Natural killer cell (primary cell): ENCODE measurements around the gene LUZP2. TPM values are rescaled to one million over a fixed set of nuclear protein-coding genes. Genes with fewer than 3 reads are reported as not detected.

Experiments used
- ATAC-seq, 3 donors: fragments of 150-1000 bp in 2 of 3; fragments of 200-7000 bp in 1 of 3; cut with Tn5 transposase; 1 replicate in 1 of 3; 2 replicates in 2 of 3; pipeline ENCODE4 v1.10.0; 2021; ENCODE audit warnings: mild to moderate bottlenecking in 2 of 3, moderate library complexity in 2 of 3
- DNase-seq, 2 donors: peaks; one replicate each; pipeline versions ENCODE4 v3.0.0 to v3.0.0-alpha.2; 2013 to 2021; ENCODE audit warnings: mixed read lengths in 1 of 2
- H3K27ac ChIP-seq: one replicate; pipeline ENCODE4 v1.5.1; 2013; ENCODE audit warnings: mild to moderate bottlenecking, low read length
- H3K27me3 ChIP-seq: one replicate; pipeline ENCODE4 v1.6.1; 2013; ENCODE audit warnings: low read length; ENCODE audit not compliant: control insufficient read depth, insufficient read depth
- H3K36me3 ChIP-seq: one replicate; pipeline ENCODE4 v1.6.1; 2013; ENCODE audit warnings: low read length; ENCODE audit not compliant: control insufficient read depth, insufficient read depth
- H3K4me1 ChIP-seq: one replicate; pipeline ENCODE4 v1.6.1; 2013; ENCODE audit warnings: low read length; ENCODE audit not compliant: control insufficient read depth, insufficient read depth
- H3K4me3 ChIP-seq: one replicate; pipeline ENCODE4 v1.5.1; 2013; ENCODE audit warnings: low read length
- H3K9me3 ChIP-seq: one replicate; pipeline ENCODE4 v1.6.1; 2013; ENCODE audit warnings: low read length; ENCODE audit not compliant: control insufficient read depth, insufficient read depth
- H3K27ac Mint-ChIP-seq, 2 donors: one replicate each; pipeline ENCODE4 v1.8.0; 2022; ENCODE audit warnings: mild to moderate bottlenecking in 2 of 2, mixed read lengths in 2 of 2, moderate library complexity in 1 of 2
- H3K27me3 Mint-ChIP-seq, 2 donors: one replicate each; pipeline ENCODE4 v1.8.0; 2022; ENCODE audit warnings: low read depth in 2 of 2, mixed read lengths in 2 of 2
- H3K36me3 Mint-ChIP-seq: one replicate; pipeline ENCODE4 v1.8.0; 2022; ENCODE audit warnings: mixed read lengths
- H3K4me1 Mint-ChIP-seq, 2 donors: one replicate each; pipeline ENCODE4 v1.8.0; 2022; ENCODE audit warnings: mixed read lengths in 2 of 2
- H3K4me3 Mint-ChIP-seq: one replicate; pipeline ENCODE4 v1.8.0; 2022; ENCODE audit warnings: mild to moderate bottlenecking, moderate library complexity, mixed read lengths
- H3K9me3 Mint-ChIP-seq, 2 donors: one replicate each; pipeline ENCODE4 v1.8.0; 2022; ENCODE audit warnings: mixed read lengths in 2 of 2
- WGBS: methylation state at CpG from one replicate; pipeline ENCODE4 v1.1.7; 2013; ENCODE audit warnings: missing lambda C conversion rate; ENCODE audit not compliant: insufficient coverage; 5-methylcytosine and 5-hydroxymethylcytosine counted together
- intact Hi-C: fragments of 100-400 bp; cut with micrococcal nuclease; formaldehyde crosslinking; loops from one replicate; pipeline ENCODE4 v1.14.2; 2022
- total RNA-seq, 4 donors: library from RNA; stranded (reverse); fragments of 120-200 nt in 1 of 4; gene quantifications; one replicate each; pipeline versions ENCODE4 v1.2.3 to v1.2.4, GENCODE V29; 2013 to 2022
- TF ChIP-seq, protein P1 (sequence below): fragments of 200-600 bp; IDR thresholded peaks from one replicate; pipeline ENCODE4 v1.8.0; 2022; ENCODE audit warnings: antibody characterized with exemption

The LUZP2 gene
- total RNA-seq, 3 donors from 2014 or later (not counting 1 experiment from before 2014, with no cell fraction given), result not detected

DNA sequence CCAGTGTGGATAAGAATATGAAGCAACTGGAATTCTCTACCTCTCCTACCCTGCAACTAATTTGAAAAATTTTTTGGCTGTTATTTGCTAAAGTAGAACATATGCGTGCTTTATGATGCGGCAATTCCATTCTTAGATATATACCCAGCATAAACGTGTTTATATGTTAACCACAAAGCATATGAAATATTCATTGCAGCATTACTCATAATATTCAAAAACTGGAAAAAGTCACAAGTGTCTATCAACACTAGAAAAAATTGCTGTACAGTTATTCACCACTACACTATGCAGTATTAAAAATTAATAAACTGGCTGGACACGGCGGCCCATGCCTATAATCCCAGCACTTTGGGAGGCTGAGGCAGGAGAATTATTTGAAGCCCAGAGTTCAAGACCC is 226.4 kb downstream of the LUZP2 start:
- H3K36me3 ChIP-seq, result no peaks in the 10 kb centered on the region
- DNase-seq (no peak), ATAC-seq (no peak)
- Mint-ChIP-seq H3K9me3 (peaks cover 3 to 7% of the 10 kb centered on the region in 2 donors), H3K36me3 (no peaks in the 10 kb centered on the region), H3K27ac (no peak overlapping the region), H3K27me3 (no peaks in the 10 kb centered on the region), H3K4me3 (no peak overlapping the region), H3K4me1 (no peaks in the 10 kb centered on the region)
- TF ChIP-seq, protein P1, sequence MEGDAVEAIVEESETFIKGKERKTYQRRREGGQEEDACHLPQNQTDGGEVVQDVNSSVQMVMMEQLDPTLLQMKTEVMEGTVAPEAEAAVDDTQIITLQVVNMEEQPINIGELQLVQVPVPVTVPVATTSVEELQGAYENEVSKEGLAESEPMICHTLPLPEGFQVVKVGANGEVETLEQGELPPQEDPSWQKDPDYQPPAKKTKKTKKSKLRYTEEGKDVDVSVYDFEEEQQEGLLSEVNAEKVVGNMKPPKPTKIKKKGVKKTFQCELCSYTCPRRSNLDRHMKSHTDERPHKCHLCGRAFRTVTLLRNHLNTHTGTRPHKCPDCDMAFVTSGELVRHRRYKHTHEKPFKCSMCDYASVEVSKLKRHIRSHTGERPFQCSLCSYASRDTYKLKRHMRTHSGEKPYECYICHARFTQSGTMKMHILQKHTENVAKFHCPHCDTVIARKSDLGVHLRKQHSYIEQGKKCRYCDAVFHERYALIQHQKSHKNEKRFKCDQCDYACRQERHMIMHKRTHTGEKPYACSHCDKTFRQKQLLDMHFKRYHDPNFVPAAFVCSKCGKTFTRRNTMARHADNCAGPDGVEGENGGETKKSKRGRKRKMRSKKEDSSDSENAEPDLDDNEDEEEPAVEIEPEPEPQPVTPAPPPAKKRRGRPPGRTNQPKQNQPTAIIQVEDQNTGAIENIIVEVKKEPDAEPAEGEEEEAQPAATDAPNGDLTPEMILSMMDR, result no peak
- H3K27ac ChIP-seq, result no peak overlapping the region
- no peaks in the 10 kb centered on the region for H3K4me1 ChIP-seq
- H3K27me3 ChIP-seq, result no peaks in the 10 kb centered on the region
- intact Hi-C loops, result no loop called here
- 94% methylated on average over 5 of the region's 5 CpGs for WGBS
- no peak overlapping the region for H3K4me3 ChIP-seq
- no peaks in the 10 kb centered on the region for H3K9me3 ChIP-seq

DNA sequence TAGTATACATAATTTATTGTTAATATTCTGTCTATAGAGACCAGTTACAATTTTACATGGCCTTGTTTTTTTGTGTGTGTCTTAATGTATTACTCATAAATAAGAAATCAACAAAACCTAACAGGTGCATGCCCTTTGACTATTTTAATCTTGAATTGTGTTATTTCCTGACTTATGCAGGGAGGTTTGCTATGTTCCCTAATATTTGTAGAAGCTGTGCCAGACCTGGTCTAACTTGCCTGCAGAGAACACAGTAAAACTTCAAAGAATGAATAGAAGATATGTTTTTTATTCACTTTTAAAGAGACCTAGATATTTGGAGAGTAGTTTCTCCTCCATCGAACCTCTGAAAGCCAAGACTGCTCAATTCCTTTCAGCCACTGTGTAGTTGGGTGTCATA is 234.7 kb downstream of the LUZP2 start:
- no peaks in the 10 kb centered on the region for H3K36me3 Mint-ChIP-seq
- WGBS, result 88% methylated on average over 1 of the region's 1 CpG
- Histone ChIP-seq H3K9me3 (no peaks in the 10 kb centered on the region), H3K4me3 (no peak overlapping the region), H3K4me1 (no peaks in the 10 kb centered on the region), H3K36me3 (no peaks in the 10 kb centered on the region), H3K27ac (no peak overlapping the region), H3K27me3 (no peaks in the 10 kb centered on the region)
- H3K4me3 Mint-ChIP-seq, result no peak overlapping the region
- intact Hi-C loops, result no loop called here
- DNase-seq, result no peak
- peaks cover 5 to 14% of the 10 kb centered on the region in 2 donors for H3K9me3 Mint-ChIP-seq
- H3K27me3 Mint-ChIP-seq, result no peaks in the 10 kb centered on the region
- no peaks in the 10 kb centered on the region for H3K4me1 Mint-ChIP-seq
- no peak overlapping the region for H3K27ac Mint-ChIP-seq
- TF ChIP-seq, protein P1, result no peak
- no peak for ATAC-seq

DNA sequence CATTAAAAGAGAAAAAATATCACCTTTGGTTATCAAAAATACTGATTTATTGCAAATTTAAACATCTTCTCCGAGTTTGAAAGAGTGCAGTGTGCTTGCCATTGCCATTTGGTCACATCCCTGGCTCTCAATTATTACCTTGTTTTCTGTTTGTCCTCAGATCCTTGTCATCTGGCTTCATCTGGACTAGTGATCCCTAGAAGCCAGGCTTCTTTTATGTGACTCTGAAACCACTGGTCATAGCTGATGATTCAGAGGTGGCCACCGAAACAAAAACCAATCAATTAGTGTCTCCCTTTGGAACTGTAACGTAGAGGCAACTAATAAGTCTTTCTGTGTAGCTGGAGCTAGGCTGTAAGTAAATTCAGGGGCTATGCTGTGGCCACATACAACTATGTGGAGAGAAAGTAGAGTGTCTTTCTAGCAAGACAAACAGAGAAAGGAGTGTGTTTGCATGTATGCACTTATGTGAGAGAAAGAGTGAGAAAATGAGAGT is 237.9 kb downstream of the LUZP2 start:
- H3K27ac Mint-ChIP-seq, result no peak overlapping the region
- ATAC-seq (no peak), DNase-seq (no peak)
- H3K4me1 ChIP-seq, result no peaks in the 10 kb centered on the region
- WGBS, result 51% methylated on average over 3 of the region's 3 CpGs
- no peaks in the 10 kb centered on the region for H3K27me3 ChIP-seq
- H3K36me3 ChIP-seq, result no peaks in the 10 kb centered on the region
- H3K27ac ChIP-seq, result no peak overlapping the region
- intact Hi-C loops, result no loop called here
- no peak overlapping the region for H3K4me3 Mint-ChIP-seq
- no peaks in the 10 kb centered on the region for H3K9me3 ChIP-seq
- no peaks in the 10 kb centered on the region for H3K27me3 Mint-ChIP-seq
- no peaks in the 10 kb centered on the region for H3K36me3 Mint-ChIP-seq
- TF ChIP-seq, protein P1, result no peak
- no peak overlapping the region for H3K4me3 ChIP-seq
- H3K9me3 Mint-ChIP-seq, result peaks cover 7 to 14% of the 10 kb centered on the region in 2 donors
- peaks cover 0 to 5% of the 10 kb centered on the region in 2 donors for H3K4me1 Mint-ChIP-seq

DNA sequence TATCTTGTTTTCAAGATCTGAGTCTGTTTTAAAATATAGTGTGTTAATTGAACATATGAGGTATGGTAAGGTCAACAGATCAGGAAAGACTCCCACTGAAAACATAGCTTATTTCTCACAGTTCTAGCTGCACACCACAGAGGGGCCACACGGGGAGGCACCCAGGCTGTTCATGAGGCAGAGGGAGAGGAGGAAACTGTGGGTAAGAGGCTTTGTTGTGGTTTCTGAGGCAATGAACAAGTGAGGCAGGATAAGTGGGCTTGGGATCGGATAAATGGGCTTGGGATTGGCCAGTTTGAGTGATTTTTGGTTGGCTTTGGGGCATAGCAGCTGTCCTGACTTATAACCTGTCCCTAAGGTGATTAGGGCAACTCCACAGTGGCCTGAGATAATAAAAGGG is 242.1 kb downstream of the LUZP2 start:
- WGBS, result 0% methylated on average over 2 of the region's 2 CpGs
- no peaks in the 10 kb centered on the region for H3K36me3 ChIP-seq
- intact Hi-C loops, result no loop called here
- Mint-ChIP-seq H3K27me3 (no peaks in the 10 kb centered on the region), H3K36me3 (no peaks in the 10 kb centered on the region), H3K27ac (no peak overlapping the region), H3K9me3 (peaks cover 7 to 8% of the 10 kb centered on the region in 2 donors), H3K4me3 (no peak overlapping the region), H3K4me1 (peaks cover 0 to 5% of the 10 kb centered on the region in 2 donors)
- ATAC-seq, result no peak
- no peak for DNase-seq
- no peak overlapping the region for H3K27ac ChIP-seq
- no peaks in the 10 kb centered on the region for H3K4me1 ChIP-seq
- no peaks in the 10 kb centered on the region for H3K9me3 ChIP-seq
- TF ChIP-seq, protein P1, result no peak
- H3K27me3 ChIP-seq, result no peaks in the 10 kb centered on the region
- no peak overlapping the region for H3K4me3 ChIP-seq
